Peyer's patch (tissue), 4 donors: ENCODE data around the gene NBPF1. TPM values are rescaled to one million over a fixed set of nuclear protein-coding genes. Genes with fewer than 3 reads are reported as not detected.
"Not testable (repeated sequence)": the region's sequence is repeated elsewhere in the genome, so short reads cannot be mapped to it uniquely, and the experiment has no call there.

Experiments
- DNase-seq, 3 donors: peaks; one replicate each; pipeline ENCODE4 v3.0.0-alpha.2; 2017 to 2019
- H3K27ac ChIP-seq, 4 donors: fragments of 200-600 bp; sonication (generic); one replicate each; pipeline ENCODE4 v1.5.1; 2016 to 2019
- H3K27me3 ChIP-seq, 2 donors: fragments of 200-600 bp; sonication (generic); one replicate each; pipeline ENCODE4 v1.5.1; 2019
- H3K36me3 ChIP-seq, 3 donors: fragments of 200-600 bp; sonication (generic); one replicate each; pipeline ENCODE4 v1.5.1; 2016 to 2019
- H3K4me1 ChIP-seq, 4 donors: fragments of 200-600 bp; sonication (generic); one replicate each; pipeline ENCODE4 v1.5.1; 2016 to 2019
- H3K4me3 ChIP-seq, 4 donors: fragments of 200-600 bp; sonication (generic); 1 replicate in 3 of 4; 2 replicates in 1 of 4; pipeline ENCODE4 v1.5.1; 2016 to 2019; ENCODE audit warnings: mild to moderate bottlenecking in 1 of 4
- H3K9me3 ChIP-seq, 4 donors: fragments of 200-600 bp; sonication (generic); one replicate each; pipeline ENCODE4 v1.5.1; 2016 to 2019; ENCODE audit warnings: mild to moderate bottlenecking in 1 of 4
- CTCF ChIP-seq, 6 experiments: fragments of 450-650 bp in 4 of 6; fragments of 200-600 bp in 2 of 6; sonication (generic) in 1 of 6; IDR thresholded peaks; one replicate each; pipeline ENCODE4 v1.5.1; 2017 to 2019; ENCODE audit warnings: antibody characterized with exemption in 6 of 6, mild to moderate bottlenecking in 3 of 6, moderate library complexity in 1 of 6
- POLR2A ChIP-seq, 2 donors: fragments of 450-650 bp; IDR thresholded peaks; one replicate each; pipeline ENCODE4 v1.5.1; 2017; ENCODE audit warnings: antibody characterized with exemption in 2 of 2, mild to moderate bottlenecking in 2 of 2, moderate library complexity in 2 of 2
- total RNA-seq, 4 donors: library from RNA; depleted of rRNA; stranded (reverse); fragments of >200 nt; gene quantifications; one replicate each; pipeline ENCODE4 v1.1.0, GENCODE V29; 2016

The NBPF1 gene
- total RNA-seq, 4 donors from 2014 or later, result 73.9 to 145 (median 115) TPM

- H3K27me3 ChIP-seq, H3K9me3 ChIP-seq, H3K4me3 ChIP-seq, H3K27ac ChIP-seq: not testable (repeated sequence)
- H3K4me1 ChIP-seq, result peaks cover 3 to 18% (median 7%) of the 10 kb centered on the region in 4 donors
- DNase-seq, result peak in 2 of 3 donors; percentile 46 to 51
- peaks cover 0 to 30% (median 0%) of the 10 kb centered on the region in 3 donors for H3K36me3 ChIP-seq
Measured at GRCh38 chr1:16637941-16638778, 24.8 kb upstream of the NBPF1 start.

- DNase-seq, result peak; percentile 21 to 48 (median 47)
- H3K27me3 ChIP-seq, H3K9me3 ChIP-seq, H3K4me3 ChIP-seq, H3K27ac ChIP-seq, H3K4me1 ChIP-seq: not testable (repeated sequence)
- H3K36me3 ChIP-seq, result peaks cover 0 to 44% (median under 1%) of the 10 kb centered on the region in 3 donors
Measured at GRCh38 chr1:16636551-16637195, 23.3 kb upstream of the NBPF1 start.

- not testable (repeated sequence) for H3K9me3 ChIP-seq, H3K4me3 ChIP-seq, H3K27ac ChIP-seq, H3K27me3 ChIP-seq, H3K4me1 ChIP-seq
- peak; percentile 20 to 50 (median 41) for DNase-seq
- H3K36me3 ChIP-seq, result peaks cover 2 to 52% (median 3%) of the 10 kb centered on the region in 3 donors
Measured at GRCh38 chr1:16635959-16636358, 22.6 kb upstream of the NBPF1 start.

- peak; percentile 16 to 47 (median 28) for DNase-seq
- H3K4me3 ChIP-seq, H3K4me1 ChIP-seq, H3K27ac ChIP-seq, H3K27me3 ChIP-seq, H3K9me3 ChIP-seq: not testable (repeated sequence)
- peaks cover 2 to 69% (median 6%) of the 10 kb centered on the region in 3 donors for H3K36me3 ChIP-seq
Measured at GRCh38 chr1:16633540-16634282, 20.3 kb upstream of the NBPF1 start.

- H3K27me3 ChIP-seq, H3K4me3 ChIP-seq, H3K4me1 ChIP-seq, H3K27ac ChIP-seq, H3K9me3 ChIP-seq: not testable (repeated sequence)
- DNase-seq, result peak in 2 of 3 donors; percentile 47
- peaks cover 2 to 82% (median 6%) of the 10 kb centered on the region in 3 donors for H3K36me3 ChIP-seq
Measured at GRCh38 chr1:16632044-16632850, 18.9 kb upstream of the NBPF1 start.

GRCh38 chr1:16631248-16632043 lies 18.1 kb upstream of the NBPF1 start:
- DNase-seq, result peak; percentile 16 to 63 (median 56)
- no peaks in the 10 kb centered on the region for H3K27me3 ChIP-seq
- H3K27ac ChIP-seq, result no peak overlapping the region
- TF ChIP-seq CTCF (IDR thresholded peaks at IDR 0.05), result no peak
- no peak for TF ChIP-seq POLR2A (IDR thresholded peaks at IDR 0.05)
- no peak overlapping the region for H3K4me3 ChIP-seq
- H3K36me3 ChIP-seq, result peaks cover 2 to 87% (median 6%) of the 10 kb centered on the region in 3 donors
- no peaks in the 10 kb centered on the region for H3K9me3 ChIP-seq
- no peaks in the 10 kb centered on the region for H3K4me1 ChIP-seq

GRCh38 chr1:16630661-16631247 lies 17.4 kb upstream of the NBPF1 start:
- H3K4me3 ChIP-seq, result no peak overlapping the region
- no peaks in the 10 kb centered on the region for H3K27me3 ChIP-seq
- H3K36me3 ChIP-seq, result peaks cover 2 to 93% (median 6%) of the 10 kb centered on the region in 3 donors
- no peak overlapping the region for H3K27ac ChIP-seq
- no peaks in the 10 kb centered on the region for H3K9me3 ChIP-seq
- H3K4me1 ChIP-seq, result no peaks in the 10 kb centered on the region
- peak; percentile 16 to 55 (median 53) for DNase-seq
- no peak for TF ChIP-seq POLR2A (IDR thresholded peaks at IDR 0.05)
- TF ChIP-seq CTCF (IDR thresholded peaks at IDR 0.05), result no peak

- not testable (repeated sequence) for H3K4me1 ChIP-seq, H3K27ac ChIP-seq
- peak; percentile 16 to 58 (median 51) for DNase-seq
Measured at GRCh38 chr1:16629916-16630530, 16.7 kb upstream of the NBPF1 start.

More at GRCh38 chr1:16629916-16630530, 16.7 kb upstream of the NBPF1 start:
- not testable (repeated sequence) for H3K4me3 ChIP-seq, H3K9me3 ChIP-seq, H3K27me3 ChIP-seq
- peaks cover 2 to 93% (median 6%) of the 10 kb centered on the region in 3 donors for H3K36me3 ChIP-seq
